Small intestine (tissue), 7 donors: ENCODE results near the gene XPR1. TPM values are rescaled to one million over a fixed set of nuclear protein-coding genes. Genes with fewer than 3 reads are reported as not detected.

Experiments
- DNase-seq, 2 donors: peaks; one replicate each; pipeline versions ENCODE4 v3.0.0 to v3.0.0-alpha.2; 2013
- FAIRE-seq: peaks from 2 replicates; lab custom pipeline; 2012; peaks lifted over from hg19 to GRCh38; lab: Jason Lieb, UNC
- H3K27ac ChIP-seq, 3 donors: one replicate each; pipeline ENCODE4 v1.5.1; 2013; ENCODE audit warnings: low read length in 2 of 3, mild to moderate bottlenecking in 2 of 3, control low read depth in 1 of 3, inconsistent platforms in 1 of 3, low read depth in 1 of 3, moderate library complexity in 1 of 3
- H3K27me3 ChIP-seq, 3 donors: one replicate each; pipeline ENCODE4 v1.6.1; 2013; ENCODE audit warnings: low read length in 3 of 3, inconsistent platforms in 1 of 3; ENCODE audit not compliant: control insufficient read depth in 3 of 3, insufficient read depth in 3 of 3
- H3K36me3 ChIP-seq, 3 donors: one replicate each; pipeline ENCODE4 v1.6.1; 2013; ENCODE audit warnings: low read length in 3 of 3, inconsistent platforms in 1 of 3, low read depth in 1 of 3, mild to moderate bottlenecking in 1 of 3, moderate library complexity in 1 of 3; ENCODE audit not compliant: control insufficient read depth in 3 of 3, insufficient read depth in 2 of 3
- H3K4me1 ChIP-seq, 3 donors: one replicate each; pipeline ENCODE4 v1.6.1; 2013; ENCODE audit warnings: low read length in 2 of 3, inconsistent platforms in 1 of 3, low read depth in 1 of 3, mild to moderate bottlenecking in 1 of 3, moderate library complexity in 1 of 3; ENCODE audit not compliant: control insufficient read depth in 3 of 3, insufficient read depth in 2 of 3
- H3K4me3 ChIP-seq, 3 donors: one replicate each; pipeline ENCODE4 v1.5.1; 2013; ENCODE audit warnings: low read length in 3 of 3, control low read depth in 1 of 3, inconsistent platforms in 1 of 3, low read depth in 1 of 3, mild to moderate bottlenecking in 1 of 3, moderate library complexity in 1 of 3
- H3K9me3 ChIP-seq, 2 donors: one replicate each; pipeline ENCODE4 v1.6.1; 2013; ENCODE audit warnings: low read depth in 1 of 2, low read length in 1 of 2; ENCODE audit not compliant: control insufficient read depth in 2 of 2, insufficient read depth in 1 of 2
- WGBS, 3 donors: extraction: QIAGEN DNeasy Blood & Tissue Kit; methylation state at CpG; one replicate each; pipeline ENCODE4 v1.1.7; 2013; 5-methylcytosine and 5-hydroxymethylcytosine counted together
- polyA plus RNA-seq, 4 donors: library from polyadenylated mRNA; stranded (reverse) in 3 of 4; unstranded in 1 of 4; fragments of 200-250 nt in 3 of 4; fragments of 120-200 nt in 1 of 4; gene quantifications; one replicate each; pipeline versions ENCODE4 v1.2.1 to v1.2.3, GENCODE V29; 2013
- donor health status: healthy with polysubstance abuse.
- donor health status: control.
- donor health status: control.
- donor health status: Bipolar disorder and iron deficiency.
- donor health status: healthy.

XPR1 gene
- polyA plus RNA-seq, 4 donors = 5.1 to 27.3 (median 8.5) TPM

DNA sequence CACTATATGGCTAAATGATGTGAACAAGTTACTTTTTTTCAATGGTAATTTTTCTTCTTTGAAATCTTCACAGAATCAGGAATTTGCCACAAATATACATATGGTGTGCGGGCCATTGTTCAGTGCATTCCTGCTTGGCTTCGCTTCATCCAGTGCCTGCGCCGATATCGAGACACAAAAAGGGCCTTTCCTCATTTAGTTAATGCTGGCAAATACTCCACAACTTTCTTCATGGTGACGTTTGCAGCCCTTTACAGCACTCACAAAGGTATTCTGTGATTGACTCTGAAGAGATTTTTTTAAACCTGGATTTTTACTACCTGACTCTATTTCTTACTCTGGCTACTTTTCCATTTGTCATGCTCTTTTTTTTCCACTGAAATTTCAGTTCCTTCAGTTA is 204.6 kb downstream of the XPR1 start:
- FAIRE-seq (no peak), DNase-seq (no peak)
- WGBS, 3 donors = 96 to 99% (median 97%) methylated on average over 6 of the region's 6 CpGs
- no peak overlapping the region for H3K4me3 ChIP-seq
- peaks cover 0 to 3% of the 10 kb centered on the region in 2 donors for H3K9me3 ChIP-seq
- no peaks in the 10 kb centered on the region for H3K27me3 ChIP-seq
- H3K4me1 ChIP-seq = no peaks in the 10 kb centered on the region
- no peak overlapping the region for H3K27ac ChIP-seq
- peaks cover 0 to 2% (median 0%) of the 10 kb centered on the region in 3 donors for H3K36me3 ChIP-seq

DNA sequence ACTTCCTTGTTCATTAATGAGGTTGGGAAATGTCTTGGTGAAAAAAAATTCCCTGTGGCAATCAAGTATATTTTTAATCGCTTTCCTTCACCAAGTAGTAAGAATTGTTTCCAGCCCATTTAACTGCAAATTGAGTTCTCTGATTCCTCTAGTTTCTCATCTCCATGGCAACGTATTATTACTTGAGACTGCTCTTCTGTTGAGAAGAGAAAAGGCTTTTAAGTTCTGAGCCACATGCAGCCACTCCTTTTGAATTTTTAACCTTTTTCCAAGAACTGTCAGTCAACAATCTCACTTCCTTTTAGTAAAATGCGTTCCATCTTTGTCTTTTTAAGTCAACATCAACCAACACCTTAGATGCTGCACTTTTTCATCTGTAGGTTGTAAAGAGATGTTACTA is 205.2 kb downstream of the XPR1 start:
- no peaks in the 10 kb centered on the region for H3K4me1 ChIP-seq
- no peak overlapping the region for H3K27ac ChIP-seq
- no peaks in the 10 kb centered on the region for H3K27me3 ChIP-seq
- peaks cover 0 to 3% of the 10 kb centered on the region in 2 donors for H3K9me3 ChIP-seq
- WGBS, 3 donors = 76 to 88% (median 85%) methylated on average over 3 of the region's 3 CpGs
- no peak overlapping the region for H3K4me3 ChIP-seq
- FAIRE-seq = no peak
- peaks cover 0 to 2% (median 0%) of the 10 kb centered on the region in 3 donors for H3K36me3 ChIP-seq
- DNase-seq = no peak

DNA sequence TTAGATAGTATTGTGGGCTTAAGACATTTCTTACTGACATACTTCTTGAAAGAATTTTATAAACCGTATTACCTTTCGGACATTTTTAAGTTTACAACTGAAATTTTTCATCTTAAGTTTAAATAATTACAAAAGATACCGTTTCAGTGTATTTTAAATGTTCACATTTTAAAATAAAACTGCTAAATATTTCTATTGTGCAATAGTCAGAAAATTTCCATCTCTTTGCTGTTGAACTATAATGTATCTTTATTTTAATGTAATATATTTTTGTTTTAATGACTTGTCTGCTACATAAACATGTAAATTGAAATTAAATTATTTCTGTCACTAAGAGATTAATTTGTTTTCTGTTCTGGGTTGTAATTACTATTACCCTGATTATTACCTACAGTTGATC is 206.7 kb downstream of the XPR1 start:
- Histone ChIP-seq H3K4me1 (no peaks in the 10 kb centered on the region), H3K9me3 (no peaks in the 10 kb centered on the region), H3K27me3 (no peaks in the 10 kb centered on the region), H3K36me3 (peaks cover 0 to 2% (median 0%) of the 10 kb centered on the region in 3 donors), H3K27ac (no peak overlapping the region), H3K4me3 (no peak overlapping the region)
- WGBS, 3 donors = 95 to 98% (median 97%) methylated on average over 3 of the region's 3 CpGs
- DNase-seq (no peak), FAIRE-seq (peak; percentile 84)

DNA sequence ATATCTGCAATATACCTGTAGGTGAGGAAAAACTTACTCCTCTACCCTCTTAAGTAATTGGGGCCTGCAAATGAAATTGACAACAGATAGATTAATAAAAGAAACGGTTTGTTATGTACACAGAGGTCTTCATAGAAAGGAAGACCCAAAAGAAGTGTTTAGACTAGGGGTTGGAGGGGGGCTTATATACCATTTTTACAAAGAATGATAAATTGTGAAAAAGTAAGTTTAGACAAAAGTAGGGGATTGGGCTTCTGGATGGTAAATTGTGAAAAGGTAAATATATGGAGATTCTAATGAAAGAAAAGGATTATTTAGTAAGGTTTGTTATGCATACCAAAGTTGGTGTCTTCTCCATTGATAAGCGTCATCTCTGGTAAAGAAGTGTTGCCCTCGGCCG is 207.7 kb downstream of the XPR1 start:
- no peaks in the 10 kb centered on the region for H3K27me3 ChIP-seq
- H3K27ac ChIP-seq = no peak overlapping the region
- DNase-seq = no peak
- no peak overlapping the region for H3K4me3 ChIP-seq
- FAIRE-seq = no peak
- no peaks in the 10 kb centered on the region for H3K9me3 ChIP-seq
- H3K36me3 ChIP-seq = peaks cover 0 to 2% (median 0%) of the 10 kb centered on the region in 3 donors
- H3K4me1 ChIP-seq = no peaks in the 10 kb centered on the region
- 86 to 88% (median 87%) methylated on average over 4 of the region's 4 CpGs for whole genome bisulfite sequencing, 3 donors

DNA sequence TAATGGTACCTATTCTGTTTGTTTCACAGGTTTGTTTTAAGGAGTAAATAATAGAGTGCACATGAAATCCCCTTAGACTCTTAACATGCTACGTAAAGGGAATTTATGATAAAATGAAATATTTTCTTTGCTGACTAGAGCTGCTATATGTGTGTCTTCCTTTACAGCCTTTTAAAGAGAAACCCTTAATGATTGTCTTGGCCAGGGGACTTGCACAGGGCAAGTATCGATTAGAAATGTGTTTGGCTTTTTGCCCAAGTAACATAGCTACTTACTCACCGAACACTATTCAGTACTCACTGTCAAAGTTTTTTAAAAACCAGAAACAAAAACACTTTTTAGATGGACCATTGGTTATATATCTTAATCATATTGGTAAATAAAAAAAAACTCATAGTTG is 209.6 kb downstream of the XPR1 start:
- Histone ChIP-seq H3K27me3 (no peaks in the 10 kb centered on the region), H3K36me3 (peaks cover 0 to 2% (median 0%) of the 10 kb centered on the region in 3 donors), H3K4me1 (no peaks in the 10 kb centered on the region), H3K27ac (no peak overlapping the region), H3K9me3 (no peaks in the 10 kb centered on the region), H3K4me3 (no peak overlapping the region)
- whole genome bisulfite sequencing, 3 donors = 81 to 88% (median 87%) methylated on average over 3 of the region's 3 CpGs
- FAIRE-seq (no peak), DNase-seq (no peak)

DNA sequence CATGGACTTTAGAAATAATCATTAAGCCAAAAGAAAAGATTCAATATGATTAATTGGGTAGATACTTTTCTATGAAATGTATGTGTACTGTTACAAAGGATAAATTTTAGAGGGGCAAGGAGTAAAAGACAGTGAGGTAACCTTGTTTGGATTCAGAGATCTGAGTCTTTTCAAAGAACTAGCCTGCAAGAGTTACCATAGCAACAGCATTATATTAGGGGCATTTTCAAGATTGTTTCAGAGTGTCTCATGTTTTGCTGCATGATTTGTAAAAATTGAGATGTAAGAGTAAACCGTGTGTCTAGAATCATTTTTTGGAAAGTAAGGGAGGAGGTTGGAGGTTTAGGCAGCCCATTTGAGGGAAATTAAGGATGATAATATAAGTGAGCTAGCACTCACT is 210.2 kb downstream of the XPR1 start:
- DNase-seq = no peak
- FAIRE-seq = no peak

DNA sequence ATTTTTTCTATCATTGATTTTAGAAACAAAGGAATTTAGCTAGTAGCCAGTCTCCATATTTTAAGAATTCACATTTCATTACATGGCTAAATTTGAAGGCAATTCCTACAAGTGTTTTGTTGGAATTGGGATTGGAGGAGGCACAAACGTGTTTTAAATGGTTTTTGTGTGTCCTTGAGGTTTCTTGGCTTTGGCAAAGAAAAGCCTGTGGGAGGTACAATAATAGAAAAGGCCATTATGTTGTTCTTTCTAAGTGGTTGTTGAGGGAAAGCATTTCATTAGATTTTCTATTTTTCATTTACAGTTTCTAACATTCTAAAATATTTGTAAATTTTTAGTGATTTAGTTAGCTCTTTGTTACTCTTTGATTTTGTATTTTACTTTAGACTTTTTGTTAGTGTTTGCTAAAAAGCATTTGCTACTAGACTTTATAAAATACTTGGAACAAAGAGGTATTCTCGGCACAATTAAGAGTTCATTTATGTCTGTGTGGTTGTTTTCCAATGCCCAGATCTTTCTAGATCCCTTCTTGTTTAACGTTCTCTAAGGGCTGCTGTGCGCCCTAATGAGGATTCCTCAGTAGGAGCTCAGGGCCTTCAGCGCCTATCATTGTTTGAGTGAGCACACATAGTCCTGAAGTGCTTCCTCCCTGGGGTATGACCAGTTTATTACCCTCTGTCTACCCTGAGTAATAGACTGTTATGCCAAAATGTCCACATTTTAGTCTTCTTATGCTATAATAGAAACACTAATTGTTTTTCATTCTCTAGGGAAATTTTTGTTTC is 210.9 kb downstream of the XPR1 start:
- WGBS, 3 donors = 79 to 87% (median 83%) methylated on average over 5 of the region's 5 CpGs

More for the DNA sequence above, 210.2 kb downstream of the XPR1 start:
- H3K4me1 ChIP-seq = no peaks in the 10 kb centered on the region
- H3K9me3 ChIP-seq = no peaks in the 10 kb centered on the region
- no peaks in the 10 kb centered on the region for H3K27me3 ChIP-seq
- no peak overlapping the region for H3K27ac ChIP-seq
- H3K4me3 ChIP-seq = no peak overlapping the region
- peaks cover 0 to 3% (median 0%) of the 10 kb centered on the region in 3 donors for H3K36me3 ChIP-seq
- 40 to 57% (median 46%) methylated on average over 1 of the region's 1 CpG for WGBS, 3 donors

DNA sequence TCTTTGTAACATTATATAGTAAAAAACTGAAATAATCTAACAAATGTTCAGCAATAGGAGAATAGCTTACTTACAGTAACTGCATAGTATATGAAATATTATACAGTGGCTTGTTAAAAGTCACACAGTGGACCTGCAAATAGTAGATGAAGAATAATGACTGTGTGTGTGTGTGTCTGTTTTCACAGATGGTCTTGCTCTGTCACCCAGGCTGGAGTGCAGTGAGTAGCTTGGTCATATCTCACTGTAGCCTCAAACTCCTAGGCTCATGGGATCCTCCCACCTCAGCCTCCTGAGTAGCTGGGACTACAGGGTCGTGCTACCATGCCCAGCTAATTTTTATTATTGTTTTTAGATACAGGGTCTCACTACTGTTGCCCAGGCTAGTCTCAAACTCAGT is 213.5 kb downstream of the XPR1 start:
- Histone ChIP-seq H3K27me3 (no peaks in the 10 kb centered on the region), H3K4me3 (no peak overlapping the region), H3K4me1 (no peaks in the 10 kb centered on the region), H3K27ac (no peak overlapping the region), H3K36me3 (peaks cover 0 to 3% (median 0%) of the 10 kb centered on the region in 3 donors), H3K9me3 (no peaks in the 10 kb centered on the region)
- WGBS, 3 donors = 90 to 100% (median 91%) methylated on average over 1 of the region's 1 CpG
- FAIRE-seq (no peak), DNase-seq (no peak)

More for the DNA sequence above, 210.9 kb downstream of the XPR1 start:
- H3K27ac ChIP-seq = no peak overlapping the region
- peaks cover 0 to 3% (median 0%) of the 10 kb centered on the region in 3 donors for H3K36me3 ChIP-seq
- DNase-seq (no peak), FAIRE-seq (no peak)
- H3K27me3 ChIP-seq = no peaks in the 10 kb centered on the region
- H3K9me3 ChIP-seq = no peaks in the 10 kb centered on the region
- no peaks in the 10 kb centered on the region for H3K4me1 ChIP-seq
- H3K4me3 ChIP-seq = no peak overlapping the region
